Fibroblast of lung (primary cell): ENCODE results near the gene C15orf39. TPM values are rescaled to one million over a fixed set of nuclear protein-coding genes. Genes with fewer than 3 reads are reported as not detected.
"Not testable (repeated sequence)": the region's sequence is repeated elsewhere in the genome, so short reads cannot be mapped to it uniquely, and the experiment has no call there.

Source experiments
- DNase-seq, 2 donors: peaks; one replicate each; pipeline versions ENCODE4 v3.0.0 to v3.0.0-alpha.2; 2010; ENCODE audit warnings: low read depth in 2 of 2
- H2AFZ ChIP-seq: 2 replicates; pipeline ENCODE4 v1.5.1; 2012; ENCODE audit warnings: low read length, control low read depth, inconsistent platforms
- H3K27ac ChIP-seq: 2 replicates; pipeline ENCODE4 v1.5.1; 2011; ENCODE audit warnings: low read length, control low read depth; ENCODE audit not compliant: insufficient read depth
- H3K27me3 ChIP-seq: 2 replicates; pipeline ENCODE4 v1.5.1; 2011; ENCODE audit warnings: mild to moderate bottlenecking, low read length; ENCODE audit not compliant: control insufficient read depth, insufficient read depth
- H3K36me3 ChIP-seq: 2 replicates; pipeline ENCODE4 v1.5.1; 2011; ENCODE audit warnings: low read length; ENCODE audit not compliant: control insufficient read depth, insufficient read depth
- H3K4me1 ChIP-seq: 2 replicates; pipeline ENCODE4 v1.5.1; 2011; ENCODE audit warnings: low read length; ENCODE audit not compliant: control insufficient read depth, insufficient read depth; ENCODE audit errors: extremely low read depth
- H3K4me2 ChIP-seq: 2 replicates; pipeline ENCODE4 v1.5.1; 2011; ENCODE audit warnings: low read length, control low read depth; ENCODE audit not compliant: insufficient read depth; ENCODE audit errors: extremely low read depth
- H3K4me3 ChIP-seq, 4 experiments: fragments of 200-600 bp in 1 of 4; sonication (generic) in 1 of 4; replicated peaks in 1 of 4; 2 replicates each; pipeline ENCODE4 v1.5.1; 2011 to 2016; ENCODE audit warnings: low read length in 4 of 4, low read depth in 3 of 4, mild to moderate bottlenecking in 3 of 4, control low read depth in 2 of 4, inconsistent platforms in 1 of 4, mixed read lengths in 1 of 4; ENCODE audit not compliant: insufficient read depth in 1 of 4; ENCODE audit errors: control extremely low read depth in 1 of 4
- H3K79me2 ChIP-seq: 2 replicates; pipeline ENCODE4 v1.5.1; 2012; ENCODE audit warnings: mild to moderate bottlenecking, low read length, inconsistent platforms; ENCODE audit not compliant: control insufficient read depth, insufficient read depth
- H3K9ac ChIP-seq: 2 replicates; pipeline ENCODE4 v1.5.1; 2011; ENCODE audit warnings: mild to moderate bottlenecking, low read length, control low read depth; ENCODE audit not compliant: insufficient read depth
- H3K9me3 ChIP-seq: 2 replicates; pipeline ENCODE4 v1.5.1; 2012; ENCODE audit warnings: low read depth, low read length; ENCODE audit not compliant: control insufficient read depth, insufficient read depth
- H4K20me1 ChIP-seq: 2 replicates; pipeline ENCODE4 v1.5.1; 2011; ENCODE audit warnings: low read length; ENCODE audit not compliant: control insufficient read depth, insufficient read depth; ENCODE audit errors: extremely low read depth
- polyA plus RNA-seq, 2 donors: library from polyadenylated mRNA; depleted of rRNA in 1 of 2; stranded (reverse) in 1 of 2; unstranded in 1 of 2; fragments of >200 nt; gene quantifications; 2 replicates each; pipeline ENCODE4 v1.2.1, GENCODE V29; 2011 to 2012; ENCODE audit warnings: missing spikeins in 1 of 2
- total RNA-seq: library from RNA; depleted of rRNA; stranded (reverse); fragments of >200 nt; gene quantifications from 2 replicates; pipeline ENCODE4 v1.2.1, GENCODE V29; 2014

The C15orf39 gene
- total and polyA plus RNA-seq, 2 donors (not counting 1 experiment from before 2014, with no cell fraction given): 1.7 to 2.3 TPM

DNA sequence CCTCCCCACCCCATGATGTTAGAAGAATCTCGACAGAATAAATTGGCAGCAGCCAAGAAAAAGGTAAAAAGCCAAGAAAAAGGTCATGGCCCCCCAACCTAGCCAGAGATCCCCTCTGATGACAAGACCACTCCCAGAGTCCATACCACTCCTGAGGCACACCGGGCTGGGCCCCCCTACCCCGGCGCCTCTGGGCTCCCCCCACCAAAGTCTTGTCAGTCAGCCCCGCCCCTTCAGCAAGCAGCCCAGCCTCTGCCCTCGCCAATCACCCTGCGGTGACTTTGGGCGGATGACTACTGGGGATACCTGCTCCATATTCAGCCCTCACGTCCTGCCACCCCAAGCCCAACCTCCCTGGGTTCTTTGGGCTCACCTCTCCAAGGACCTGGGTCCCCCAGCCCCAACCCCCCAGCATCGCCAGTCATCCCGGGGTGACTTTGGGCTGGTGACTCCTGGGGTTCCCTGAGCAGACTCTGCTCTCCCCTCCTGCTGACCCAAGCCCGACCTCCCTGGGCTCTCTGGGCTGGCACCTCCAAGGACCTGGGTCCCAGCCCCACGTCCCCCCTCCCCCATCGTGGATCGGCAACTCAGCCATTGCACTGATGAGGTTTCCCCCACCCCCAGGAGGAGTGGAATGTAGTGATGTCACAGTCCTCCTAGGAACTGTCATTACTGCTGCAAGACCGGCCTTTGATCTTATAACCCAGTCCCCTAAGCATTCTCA is 57.1 kb downstream of the C15orf39 start:
- not testable (repeated sequence) for H3K9me3 ChIP-seq, DNase-seq, H3K4me3 ChIP-seq, H3K27ac ChIP-seq, H3K36me3 ChIP-seq, H4K20me1 ChIP-seq, H3K79me2 ChIP-seq, H2AFZ ChIP-seq, H3K9ac ChIP-seq, H3K27me3 ChIP-seq, H3K4me2 ChIP-seq, H3K4me1 ChIP-seq

DNA sequence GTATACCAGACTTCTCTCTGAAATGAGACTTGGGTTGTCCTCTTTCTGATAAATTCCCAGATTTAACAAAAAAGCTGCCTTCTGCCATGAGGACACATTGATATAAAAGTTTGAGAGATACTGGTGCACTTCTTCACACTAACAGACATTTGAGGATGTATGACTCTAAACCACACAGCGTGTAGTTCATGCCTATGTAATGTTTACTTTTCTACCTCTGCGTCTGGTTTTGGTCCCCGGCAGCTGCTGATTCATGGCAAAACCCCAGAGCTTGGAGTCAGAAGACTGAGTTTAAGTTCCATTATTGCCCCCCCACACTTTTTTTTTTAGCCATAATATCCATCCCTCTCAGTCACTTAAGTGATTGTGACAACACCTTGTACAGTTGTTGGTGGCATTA is 58.2 kb downstream of the C15orf39 start:
- not testable (repeated sequence) for H2AFZ ChIP-seq, H3K4me1 ChIP-seq, DNase-seq, H3K79me2 ChIP-seq, H3K36me3 ChIP-seq, H3K4me3 ChIP-seq, H3K4me2 ChIP-seq, H3K9ac ChIP-seq, H4K20me1 ChIP-seq, H3K27me3 ChIP-seq, H3K9me3 ChIP-seq, H3K27ac ChIP-seq

Other genes starting within 250 kb of the C15orf39 start
- 0.50 and 3.1 TPM in 2 replicates for gene RPP25, start 245.1 kb upstream of the C15orf39 start, total RNA-seq
- gene RPP25, start 245.1 kb upstream of the C15orf39 start, polyA plus RNA-seq: 1.00 and 2.3 TPM in 2 replicates
- gene SCAMP5, start 206.3 kb upstream of the C15orf39 start, total RNA-seq: 0.50 and 1.5 TPM in 2 replicates
- 0.93 and 1.2 TPM in 2 replicates for gene SCAMP5, start 206.3 kb upstream of the C15orf39 start, polyA plus RNA-seq
- 6.3 and 6.4 TPM in 2 replicates for gene PPCDC, start 178.3 kb upstream of the C15orf39 start, total RNA-seq
- 8.0 and 13.5 TPM in 2 replicates for gene PPCDC, start 178.3 kb upstream of the C15orf39 start, polyA plus RNA-seq
- gene GOLGA6C, start 56.5 kb downstream of the C15orf39 start, total RNA-seq: not detected in 2 replicates
- gene GOLGA6C, start 56.5 kb downstream of the C15orf39 start, polyA plus RNA-seq: not detected in 2 replicates
- under 0.01 TPM in 1 of 2 replicates, not detected in the other for gene GOLGA6D, start 81.0 kb downstream of the C15orf39 start, total RNA-seq
- gene GOLGA6D, start 81.0 kb downstream of the C15orf39 start, polyA plus RNA-seq: not detected in 2 replicates
- gene COMMD4, start 134.2 kb downstream of the C15orf39 start, total RNA-seq: 43.1 and 65.9 TPM in 2 replicates
- 74.9 and 137 TPM in 2 replicates for gene COMMD4, start 134.2 kb downstream of the C15orf39 start, polyA plus RNA-seq
- gene NEIL1, start 145.2 kb downstream of the C15orf39 start, total RNA-seq: 4.4 and 6.3 TPM in 2 replicates
- 0.66 and 0.68 TPM in 2 replicates for gene NEIL1, start 145.2 kb downstream of the C15orf39 start, polyA plus RNA-seq
- gene MAN2C1, start 166.7 kb downstream of the C15orf39 start, total RNA-seq: 94.3 and 124 TPM in 2 replicates
- gene MAN2C1, start 166.7 kb downstream of the C15orf39 start, polyA plus RNA-seq: 27.3 and 40.6 TPM in 2 replicates
- 21.1 and 27.2 TPM in 2 replicates for gene SIN3A, start 249.8 kb downstream of the C15orf39 start, total RNA-seq
- 23.0 and 30.3 TPM in 2 replicates for gene SIN3A, start 249.8 kb downstream of the C15orf39 start, polyA plus RNA-seq